DMS114 treated with DMSO at 0.1 percent for 48 hours (cell line): ENCODE results near the gene MTSS2.

Experiments
- DNase-seq: peaks from one replicate; lab custom pipeline; 2025; ENCODE audit not compliant: unreplicated experiment; lab: John Stamatoyannopoulos, UW

The MTSS2 gene, protein sequence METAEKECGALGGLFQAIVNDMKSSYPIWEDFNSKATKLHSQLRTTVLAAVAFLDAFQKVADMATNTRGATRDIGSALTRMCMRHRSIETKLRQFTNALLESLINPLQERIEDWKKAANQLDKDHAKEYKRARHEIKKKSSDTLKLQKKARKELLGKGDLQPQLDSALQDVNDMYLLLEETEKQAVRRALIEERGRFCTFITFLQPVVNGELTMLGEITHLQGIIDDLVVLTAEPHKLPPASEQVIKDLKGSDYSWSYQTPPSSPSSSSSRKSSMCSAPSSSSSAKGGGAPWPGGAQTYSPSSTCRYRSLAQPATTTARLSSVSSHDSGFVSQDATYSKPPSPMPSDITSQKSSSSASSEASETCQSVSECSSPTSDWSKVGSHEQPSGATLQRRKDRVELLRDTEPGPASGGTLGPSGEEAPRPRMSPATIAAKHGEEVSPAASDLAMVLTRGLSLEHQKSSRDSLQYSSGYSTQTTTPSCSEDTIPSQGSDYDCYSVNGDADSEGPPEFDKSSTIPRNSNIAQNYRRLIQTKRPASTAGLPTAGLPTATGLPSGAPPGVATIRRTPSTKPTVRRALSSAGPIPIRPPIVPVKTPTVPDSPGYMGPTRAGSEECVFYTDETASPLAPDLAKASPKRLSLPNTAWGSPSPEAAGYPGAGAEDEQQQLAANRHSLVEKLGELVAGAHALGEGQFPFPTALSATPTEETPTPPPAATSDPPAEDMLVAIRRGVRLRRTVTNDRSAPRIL

DNA sequence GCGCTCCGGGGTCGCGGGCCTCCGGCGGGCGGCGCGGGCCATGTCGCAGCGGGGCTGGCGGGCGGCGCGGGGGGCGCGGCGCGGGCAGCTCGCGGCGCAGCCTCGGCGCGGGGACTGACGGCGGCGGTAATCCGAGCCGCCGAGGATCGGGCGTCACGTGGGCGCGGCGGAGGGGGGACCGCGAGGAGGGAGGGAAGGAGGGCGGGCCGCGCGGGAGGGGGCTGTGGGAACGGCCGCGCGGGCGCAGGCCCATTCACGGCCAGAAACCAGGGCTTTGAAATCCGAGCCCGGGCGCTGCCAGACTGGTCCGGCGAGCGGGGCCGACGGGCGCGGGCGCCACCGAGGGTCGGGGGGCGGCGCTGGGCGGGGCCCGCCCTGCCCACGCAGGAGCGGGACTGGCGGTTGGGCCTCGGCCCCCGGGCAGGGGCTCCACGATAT is at the start of gene MTSS2:
MTSS2 (minus strand) TSS at position 116 of the 438 bp plus-strand sequence. CDS start 262 bp downstream, outside the sequence.
- DNase-seq = peak; percentile 60

DNA sequence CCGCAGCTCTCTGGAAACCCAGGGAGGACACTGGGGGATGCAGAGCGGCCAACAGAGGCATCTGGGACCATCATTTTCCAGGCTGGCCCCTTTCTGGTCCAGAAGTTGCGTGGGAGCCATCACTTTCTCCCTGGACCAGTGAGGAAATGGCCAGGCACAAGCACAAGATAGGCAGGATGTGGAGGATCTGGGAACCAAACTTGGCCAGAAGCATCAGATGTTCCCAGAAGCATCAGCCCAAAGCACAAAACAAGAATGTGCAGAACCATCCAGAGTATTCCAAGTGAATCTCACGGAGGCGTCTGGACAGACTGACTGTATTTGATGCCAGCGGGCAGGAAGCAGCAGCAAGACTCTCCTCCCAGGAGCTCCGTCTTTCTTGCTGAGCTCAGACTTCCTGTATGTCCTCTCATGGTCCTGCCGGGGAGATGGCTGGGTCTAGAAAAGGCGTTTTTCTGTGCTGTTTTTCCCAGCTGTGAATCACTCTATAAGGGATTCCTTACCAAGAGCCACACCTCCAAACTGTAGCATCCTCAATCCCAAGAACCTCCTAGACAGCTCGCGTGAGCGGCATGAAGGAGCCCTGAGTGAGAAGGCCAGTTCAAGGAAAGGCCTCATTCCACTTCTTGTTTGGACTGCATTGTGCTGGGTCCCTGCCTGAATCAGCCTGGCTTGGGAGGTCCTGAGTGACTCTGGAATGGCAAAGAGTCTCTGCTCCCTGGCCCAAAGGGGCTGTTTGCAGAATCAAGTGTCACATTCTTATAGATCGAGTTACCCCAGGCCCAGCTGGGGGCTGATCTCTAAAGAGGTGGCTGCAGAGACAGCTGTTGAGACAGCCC is 49.5 kb upstream of the MTSS2 start:
- DNase-seq = no peak

DNA sequence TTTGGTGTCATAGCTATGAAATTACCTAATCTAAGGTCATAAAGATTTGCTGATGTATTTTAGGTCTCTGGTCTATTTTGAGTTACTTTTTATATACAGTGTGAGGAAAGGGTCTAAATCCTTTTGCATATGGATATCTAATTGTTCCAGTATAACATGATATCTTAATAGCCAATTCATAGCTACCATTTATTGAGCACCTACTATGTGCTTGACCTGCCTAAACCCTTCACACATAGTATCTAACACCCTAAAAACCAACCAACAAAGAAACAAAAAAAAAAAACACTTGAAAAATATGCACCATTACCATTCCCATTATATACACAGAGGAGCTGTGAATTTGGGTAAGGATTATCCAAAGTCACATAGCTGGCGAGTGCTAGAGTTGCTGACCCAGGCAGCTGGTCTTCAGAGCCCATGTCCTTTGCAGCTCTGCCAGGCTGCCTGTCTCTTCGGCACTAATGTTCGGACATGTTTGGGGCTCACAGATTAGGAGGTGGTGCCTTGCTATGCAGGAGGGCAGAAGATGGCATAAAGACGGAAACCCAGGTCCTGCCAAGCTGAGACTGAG is 48.8 kb upstream of the MTSS2 start:
- no peak for DNase-seq

DNA sequence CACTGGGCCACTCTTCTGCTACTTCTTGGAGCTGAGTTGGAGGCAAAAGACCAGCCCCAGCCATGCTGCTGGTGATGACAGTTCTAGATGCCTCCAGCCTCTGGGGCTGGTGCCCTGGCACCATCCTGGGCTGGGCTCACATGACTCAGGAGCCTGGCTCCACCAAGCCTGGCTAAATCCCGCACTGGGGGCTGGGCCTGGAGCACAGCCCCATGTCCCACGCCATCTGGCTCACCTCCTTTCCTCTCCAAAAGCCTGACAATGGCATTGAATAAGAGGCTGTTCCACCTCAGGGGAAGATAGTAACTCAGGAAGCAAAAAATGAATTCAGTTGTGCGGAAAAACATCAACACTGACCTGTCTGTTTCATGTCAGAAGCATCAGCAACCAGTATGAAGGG is 45.1 kb upstream of the MTSS2 start:
- DNase-seq = no peak

DNA sequence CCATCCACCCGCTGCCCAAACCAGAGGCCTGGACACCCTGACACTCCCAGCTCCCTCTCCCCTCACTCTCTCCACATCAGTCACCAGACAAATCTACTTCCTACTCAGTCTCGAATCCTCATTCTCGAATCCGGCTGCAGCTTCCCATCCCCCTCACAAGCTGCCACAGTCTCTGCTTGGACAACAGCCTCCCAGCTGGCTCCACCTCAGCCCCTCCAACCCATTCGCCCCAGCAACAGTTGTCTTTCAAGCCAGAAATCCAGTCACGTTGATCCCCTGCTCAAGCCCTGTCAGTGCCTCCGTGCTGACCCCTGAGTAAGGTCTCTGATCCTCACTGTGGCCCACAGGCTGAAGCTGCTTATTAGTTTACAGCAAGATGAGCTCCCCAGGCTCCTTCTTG is 44.2 kb upstream of the MTSS2 start:
- no peak for DNase-seq

DNA sequence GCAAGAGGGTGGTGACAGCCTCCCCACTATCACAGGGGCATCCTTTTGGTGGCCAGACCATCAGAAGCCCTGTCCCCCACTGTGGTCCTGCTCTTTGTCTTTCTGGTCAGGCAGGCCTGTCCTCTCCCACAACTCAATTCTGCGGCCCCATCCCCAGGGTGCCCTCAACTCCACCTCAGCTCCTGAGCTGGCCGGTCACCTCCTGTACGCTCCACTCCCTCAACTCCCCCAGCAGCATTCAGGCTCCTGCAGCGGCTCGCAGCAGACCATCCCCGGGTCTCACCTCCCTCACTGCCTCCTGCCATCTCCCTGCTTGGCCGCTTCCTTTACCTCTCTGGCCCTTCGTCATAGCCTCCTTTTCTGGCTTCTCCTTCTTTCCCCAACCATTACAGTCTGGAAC is 43.4 kb upstream of the MTSS2 start:
- DNase-seq = no peak

DNA sequence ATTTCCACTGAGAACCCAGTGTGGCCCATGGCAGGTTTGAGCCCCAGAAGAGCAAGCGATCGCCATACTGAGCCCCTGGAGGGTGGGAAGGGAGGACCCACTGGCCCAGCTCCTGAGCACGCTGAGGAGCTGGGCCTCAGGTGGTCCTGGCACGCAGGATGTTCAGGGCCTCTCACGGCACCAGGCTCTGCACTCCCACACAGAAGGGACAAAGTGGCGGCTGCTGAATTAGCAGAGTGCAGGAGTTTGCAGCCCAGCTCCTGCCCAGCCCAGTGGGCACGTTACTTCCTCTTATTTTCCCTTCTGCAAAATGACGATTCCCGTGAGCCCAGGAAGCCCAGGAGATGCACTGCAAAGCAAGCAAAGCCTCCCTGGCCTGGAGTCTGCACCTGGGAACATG is 42.3 kb upstream of the MTSS2 start:
- no peak for DNase-seq

DNA sequence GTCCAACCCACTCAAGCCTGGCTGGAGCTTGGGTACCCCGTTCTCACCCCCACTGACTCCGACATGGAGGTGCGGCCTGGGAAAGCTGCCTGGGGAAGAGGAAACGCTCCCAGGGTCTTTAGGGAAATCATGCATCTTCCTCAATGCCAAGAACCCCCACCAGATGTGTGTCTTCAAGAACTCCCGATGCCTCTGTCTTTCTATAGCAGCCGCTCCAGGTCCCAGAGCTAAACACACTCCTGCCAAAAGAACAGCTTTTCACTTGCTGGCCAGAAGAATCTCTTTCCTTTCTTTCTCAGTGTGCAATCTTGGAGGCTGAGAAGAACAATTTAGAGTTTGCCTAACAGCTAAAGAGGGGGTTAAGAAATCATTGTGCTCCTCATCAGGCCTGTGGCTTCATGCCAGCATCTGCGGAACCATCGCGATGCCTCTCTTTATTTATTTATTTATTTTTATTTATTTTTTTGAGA is 41.1 kb upstream of the MTSS2 start:
- no peak for DNase-seq

DNA sequence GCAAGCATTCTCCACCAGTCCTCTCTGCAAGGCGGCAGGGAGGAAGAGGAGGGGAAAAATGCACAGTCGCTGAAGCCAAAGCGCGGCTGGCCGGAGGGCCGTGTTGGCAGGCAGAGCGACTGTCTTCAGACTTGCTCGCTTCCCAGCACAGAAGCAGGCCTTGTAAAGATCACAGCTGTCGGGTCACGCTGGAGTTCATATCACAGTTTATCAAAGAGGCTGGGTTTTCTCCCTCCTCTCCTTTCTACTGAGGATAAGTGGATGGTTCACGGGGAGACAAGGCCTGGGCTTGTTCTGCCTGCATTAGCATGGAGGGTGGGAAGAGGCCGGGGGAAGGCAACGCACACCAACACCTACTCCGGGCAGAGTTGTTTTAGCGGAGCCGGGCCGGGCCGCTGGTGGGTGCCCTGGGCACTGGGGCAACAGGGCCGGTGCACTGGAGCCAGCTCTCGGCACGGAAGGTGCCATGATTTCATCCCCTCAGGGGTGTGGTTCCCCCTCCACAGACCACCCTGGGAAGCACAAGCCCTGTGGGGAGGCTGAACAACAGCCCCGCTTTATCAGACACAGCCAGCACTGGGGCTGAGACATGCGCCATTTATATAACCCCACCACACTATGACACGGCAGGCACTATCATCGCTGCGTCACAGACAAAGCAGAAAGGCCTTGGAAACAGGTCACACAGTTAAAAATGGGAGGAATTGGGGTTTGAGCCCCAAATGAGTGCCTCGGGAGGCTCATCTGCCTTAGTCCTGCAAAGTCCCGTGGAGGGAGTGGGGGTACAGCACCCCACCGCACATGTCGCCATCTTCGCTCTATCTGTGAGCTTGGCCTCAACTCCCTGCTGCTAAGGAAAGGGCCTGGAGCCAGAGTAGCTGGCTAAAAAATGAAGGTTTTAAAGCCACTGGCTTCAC is 40.3 kb upstream of the MTSS2 start:
- no peak for DNase-seq

DNA sequence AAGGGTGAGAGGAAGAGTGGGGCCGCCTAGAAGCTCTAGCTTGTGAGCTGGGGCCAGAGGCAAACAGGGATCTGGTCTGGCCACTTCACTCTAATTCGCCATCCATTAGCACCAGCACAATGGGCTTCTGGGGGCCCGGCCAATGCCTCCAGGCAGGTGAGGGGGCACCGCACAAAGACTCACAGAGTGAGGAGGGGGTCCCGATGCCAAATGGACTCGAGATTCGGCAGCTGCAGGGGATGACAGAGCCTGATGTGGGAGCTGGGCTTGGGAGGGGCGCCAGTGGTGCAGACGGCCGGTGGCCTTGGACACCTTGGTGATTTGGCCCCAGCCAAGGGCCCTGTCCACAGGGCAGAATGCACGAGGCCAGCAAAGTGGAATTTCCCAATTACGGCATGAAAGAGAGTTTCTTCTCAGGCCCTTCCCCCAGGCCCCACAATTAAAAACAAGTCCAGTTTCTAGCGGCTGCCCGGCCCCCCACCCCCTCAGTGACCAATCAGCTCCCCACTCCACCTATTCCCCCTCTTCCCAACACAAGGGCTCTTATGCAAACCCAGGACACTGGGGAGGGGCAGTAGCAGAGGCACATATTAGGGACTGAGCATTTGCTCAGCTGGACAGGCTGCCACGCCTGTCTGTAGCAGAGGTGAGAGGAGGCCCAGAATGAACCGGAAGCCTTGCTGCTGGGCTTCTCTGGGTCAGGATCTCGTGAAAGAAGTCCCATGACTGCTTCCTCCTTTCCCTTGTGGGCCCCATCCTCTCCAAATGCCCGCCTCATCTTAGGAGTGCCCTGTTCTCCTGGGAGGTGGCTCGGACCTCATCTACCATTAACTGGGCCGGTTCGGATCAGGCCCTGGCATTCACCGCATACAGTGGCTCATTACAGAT is 39.4 kb upstream of the MTSS2 start:
- no peak for DNase-seq

DNA sequence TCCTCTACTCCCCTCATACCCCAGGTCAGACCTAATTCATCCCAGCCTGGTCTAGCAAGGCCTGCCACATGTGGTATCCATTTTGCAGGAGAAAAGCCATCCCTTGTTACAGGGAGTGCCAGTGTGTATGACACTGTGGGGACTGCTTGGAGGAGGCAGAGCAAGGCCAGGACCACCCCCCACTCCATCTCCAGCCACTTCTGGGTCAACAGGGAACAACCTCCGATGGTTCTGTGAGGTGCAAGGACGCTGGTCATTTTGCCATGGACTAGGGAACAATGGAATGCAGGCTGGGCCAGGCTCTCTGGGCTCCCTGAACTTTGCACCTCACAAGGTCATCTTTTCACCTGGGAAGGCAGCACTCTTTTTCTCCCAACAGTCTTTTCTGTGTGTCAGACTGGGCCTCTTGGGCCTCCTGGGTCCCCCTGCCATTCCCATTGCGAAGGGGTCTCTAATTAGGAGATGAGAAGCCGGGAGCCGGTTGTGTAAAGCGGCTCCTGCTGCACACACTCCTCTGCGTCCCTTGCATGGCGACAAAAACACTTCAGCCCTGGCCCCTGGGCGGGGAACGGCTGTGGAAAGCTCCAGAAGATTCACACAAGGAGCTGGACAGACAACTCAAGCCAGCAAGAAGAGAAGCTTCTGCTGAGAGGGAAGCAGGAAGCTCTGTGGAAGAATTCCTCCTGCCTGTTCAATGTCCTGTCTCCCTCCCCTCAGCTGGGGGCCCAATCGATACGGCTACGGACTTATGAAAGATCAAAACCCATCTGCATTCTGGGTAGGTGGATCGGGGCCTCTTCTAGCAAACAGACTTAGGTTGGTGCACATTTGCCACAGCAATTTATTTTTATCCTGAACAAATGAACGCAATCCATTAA is 38.5 kb upstream of the MTSS2 start:
- no peak for DNase-seq

DNA sequence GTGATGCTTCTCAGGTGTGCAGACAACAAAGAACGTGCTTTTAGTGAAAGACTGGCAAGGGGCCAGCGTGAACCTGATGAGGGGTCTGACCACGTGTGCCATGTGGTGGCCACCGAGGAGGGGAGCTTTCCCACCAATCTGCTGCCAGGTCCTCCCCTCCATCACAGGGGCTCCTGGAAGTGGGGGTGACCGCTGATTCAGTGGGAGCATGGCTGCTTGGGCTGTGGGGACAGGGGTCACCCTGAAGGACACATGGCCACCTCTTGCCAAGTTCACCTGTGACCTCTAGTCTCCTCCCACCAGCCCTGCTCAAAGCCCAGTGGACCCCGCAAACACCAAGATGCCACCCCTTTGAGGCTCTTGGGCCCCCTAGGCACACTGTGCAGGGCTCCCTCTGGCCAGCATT is 37.9 kb upstream of the MTSS2 start:
- DNase-seq = no peak

DNA sequence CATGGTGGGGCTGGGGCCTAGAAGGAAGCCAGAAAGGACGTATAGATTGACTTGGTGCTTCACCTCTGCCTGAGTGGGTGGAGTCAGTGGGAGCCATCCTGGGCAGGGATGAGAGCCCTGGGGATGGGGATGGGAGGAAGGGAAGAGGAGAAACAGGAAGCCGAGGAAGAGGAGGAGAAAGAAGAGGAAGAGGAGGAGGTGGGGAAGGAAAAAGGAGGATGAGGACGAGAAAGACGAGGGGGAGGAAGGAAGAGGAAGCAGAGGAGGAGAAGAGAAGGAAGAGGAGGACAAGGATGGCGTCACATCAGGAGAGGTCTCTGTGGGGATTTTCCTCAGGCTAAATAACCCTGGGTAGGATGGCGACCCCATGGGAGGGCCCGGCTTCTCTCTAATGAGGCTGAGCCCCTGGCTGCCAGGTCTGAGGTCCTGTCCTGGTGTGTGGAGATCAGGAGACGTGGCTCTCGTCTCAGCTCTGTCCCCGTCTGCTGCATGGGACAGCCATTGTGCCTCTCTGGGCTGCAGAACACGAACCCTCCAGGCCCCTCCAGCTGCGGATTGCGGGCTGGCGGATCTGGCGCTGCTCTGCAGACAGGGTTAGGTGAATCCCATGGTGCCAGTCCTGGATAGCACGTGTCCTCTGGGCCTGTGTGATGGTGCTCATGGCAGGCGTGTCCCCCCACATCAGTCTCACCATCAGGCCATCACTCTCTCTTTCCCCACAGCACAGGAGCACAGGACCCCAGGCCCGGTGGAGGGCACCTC is 35.5 kb upstream of the MTSS2 start:
- DNase-seq = no peak

DNA sequence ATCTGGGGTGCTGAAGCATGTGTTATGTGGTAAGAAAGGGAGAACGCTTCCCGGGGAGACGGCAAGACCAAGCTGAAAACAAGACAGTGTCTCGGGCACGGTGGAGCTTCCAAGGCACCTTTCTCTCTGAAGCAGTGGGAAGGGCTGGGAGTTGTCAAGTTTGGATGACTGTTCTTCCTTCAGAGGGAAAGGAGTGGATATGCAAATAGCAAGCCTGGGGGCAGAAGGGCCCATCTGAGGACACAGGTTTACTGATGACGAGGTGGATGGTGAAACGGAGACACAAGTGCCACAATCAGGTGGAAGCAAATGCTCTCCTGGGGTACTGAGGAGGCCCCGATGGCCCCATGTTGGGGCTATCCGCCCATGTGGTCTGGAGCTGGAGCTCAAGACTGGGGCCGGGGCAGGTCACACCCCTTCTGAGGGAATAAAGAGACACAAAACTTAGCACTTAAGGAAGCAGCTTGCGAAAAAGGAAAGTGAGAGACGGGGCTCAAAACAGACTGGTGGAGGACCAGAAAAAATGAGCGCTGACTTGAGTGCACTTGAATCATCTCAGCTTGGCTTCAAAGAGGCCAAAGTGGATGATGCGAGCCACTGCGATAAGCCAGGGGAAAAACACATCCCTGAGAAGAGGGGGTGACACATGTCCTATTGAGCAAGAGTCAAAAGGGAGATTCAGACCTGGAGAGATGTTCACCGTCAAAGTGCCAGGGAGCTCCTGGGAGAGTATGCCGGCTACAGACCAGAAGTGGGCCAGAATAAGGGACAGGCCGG is 34.8 kb upstream of the MTSS2 start:
- no peak for DNase-seq

DNA sequence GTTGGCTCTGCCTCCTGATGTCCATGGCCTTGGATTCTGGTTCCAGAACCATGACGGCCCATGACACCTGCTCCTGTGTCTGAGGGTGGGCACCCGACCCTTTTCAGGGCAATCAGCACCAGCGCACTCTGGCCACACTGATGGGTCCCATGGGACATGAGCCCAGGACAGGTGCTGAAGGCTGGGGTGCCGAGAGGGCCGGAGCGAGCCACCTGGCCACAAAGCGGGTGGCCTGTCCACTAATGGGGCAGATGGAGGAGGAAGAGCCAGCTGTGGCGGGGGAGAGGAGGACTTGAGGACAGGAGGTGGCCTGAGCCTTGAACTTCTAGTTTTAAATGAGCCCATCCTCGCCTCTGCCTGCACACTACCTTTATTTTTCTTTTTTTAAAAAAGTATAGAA is 31.2 kb upstream of the MTSS2 start:
- DNase-seq = no peak

DNA sequence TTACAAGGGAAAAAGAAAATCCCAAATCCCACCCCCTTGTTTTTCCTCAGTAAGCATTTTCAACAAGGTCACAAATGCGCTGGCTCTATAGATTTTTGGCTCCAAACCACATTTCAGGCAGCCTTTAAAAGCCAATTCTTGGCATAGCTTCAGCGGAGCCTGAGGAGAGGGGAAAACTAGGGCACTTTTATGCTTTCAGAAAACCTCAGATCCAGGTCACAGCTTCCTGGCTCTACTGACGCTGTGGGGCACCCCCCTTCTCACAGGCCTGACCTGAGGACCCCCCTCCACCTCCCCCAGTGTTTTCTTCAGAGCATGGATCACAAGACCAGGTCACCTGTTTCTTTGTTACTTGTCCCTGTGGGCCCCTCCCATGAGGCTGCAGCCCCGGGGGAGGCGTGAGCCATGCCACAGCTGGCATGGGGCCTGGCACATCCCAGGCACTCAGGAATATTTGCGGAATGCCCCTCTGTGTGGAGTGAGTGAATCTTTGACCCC is 30.1 kb upstream of the MTSS2 start:
- DNase-seq = no peak
